ENCODE data around the gene ZNF793.

ZNF793 gene

GRCh38 chr19:37572203-37572602 is 65.5 kb downstream of the ZNF793 start:
- no peak for DNase-seq

- DNase-seq: no peak
Observed at GRCh38 chr19:37583340-37583739, 76.6 kb downstream of the ZNF793 start.
